NK-92 (cell line): ENCODE data around the gene ADCY5.

Source experiments
- DNase-seq: peaks from one replicate; lab custom pipeline; 2025; ENCODE audit not compliant: unreplicated experiment; lab: John Stamatoyannopoulos, UW

The ADCY5 gene

DNA sequence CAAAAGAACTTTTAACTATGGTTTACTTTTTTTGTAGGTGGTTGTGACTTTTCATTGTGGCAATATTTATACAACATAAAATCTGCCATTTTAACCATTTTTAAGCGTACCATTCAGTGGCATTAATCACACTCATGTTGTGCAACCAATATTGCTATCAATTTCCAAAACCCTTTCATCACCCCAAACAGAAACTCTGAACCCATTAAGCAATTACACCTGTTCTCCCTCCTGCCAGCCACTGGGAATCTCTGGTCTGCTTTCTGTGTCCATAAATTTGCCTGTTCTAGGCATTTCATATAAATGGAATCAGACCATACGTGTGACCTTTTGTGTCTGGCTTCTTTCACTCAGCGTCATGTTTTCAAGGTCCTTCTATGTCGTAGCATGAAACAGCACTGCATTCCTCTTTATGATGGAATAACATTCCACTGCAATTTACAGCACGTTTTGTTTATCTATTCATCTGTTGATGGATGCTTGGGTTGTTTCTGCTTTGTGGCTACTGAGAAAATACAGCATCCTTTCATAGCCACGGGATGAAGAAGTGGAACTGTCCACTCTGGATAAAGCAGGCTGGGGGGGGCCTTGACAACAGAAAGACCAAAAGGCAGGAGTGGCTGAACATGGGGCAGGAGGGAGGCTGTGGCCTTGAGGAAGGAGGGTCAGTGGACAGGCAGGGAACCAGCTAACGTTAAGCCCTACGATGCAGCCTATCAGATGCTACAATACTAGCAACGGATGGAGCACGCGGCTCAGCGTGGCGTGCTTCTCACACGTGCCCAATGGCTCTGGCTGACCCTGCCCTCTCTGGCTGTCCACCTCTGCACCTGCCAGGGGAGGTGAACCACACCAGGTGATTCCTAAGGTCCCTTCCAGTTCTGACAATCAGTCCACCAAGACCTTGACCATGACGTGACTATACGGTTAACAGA lies 136.3 kb downstream of the ADCY5 start:
- DNase-seq: no peak

DNA sequence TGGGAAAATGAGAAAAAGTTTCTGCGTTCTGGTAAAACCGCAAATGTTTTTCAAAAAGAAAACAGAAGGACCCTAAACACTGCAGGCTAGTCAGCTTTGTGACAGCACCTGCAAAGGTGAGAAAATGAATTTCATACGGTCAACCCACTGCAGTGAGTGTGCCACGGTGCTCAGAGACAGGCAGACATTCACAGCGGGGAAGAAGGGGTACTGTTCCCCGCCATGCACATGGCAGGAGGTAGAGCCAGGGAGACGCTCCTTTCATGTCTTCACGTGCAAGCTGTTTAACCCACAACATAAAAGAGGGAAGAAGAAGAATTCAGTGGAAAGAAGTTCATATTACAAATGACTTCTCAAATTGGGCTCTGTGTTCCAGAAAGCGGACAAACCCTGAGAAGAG lies 137.7 kb downstream of the ADCY5 start:
- no peak for DNase-seq

DNA sequence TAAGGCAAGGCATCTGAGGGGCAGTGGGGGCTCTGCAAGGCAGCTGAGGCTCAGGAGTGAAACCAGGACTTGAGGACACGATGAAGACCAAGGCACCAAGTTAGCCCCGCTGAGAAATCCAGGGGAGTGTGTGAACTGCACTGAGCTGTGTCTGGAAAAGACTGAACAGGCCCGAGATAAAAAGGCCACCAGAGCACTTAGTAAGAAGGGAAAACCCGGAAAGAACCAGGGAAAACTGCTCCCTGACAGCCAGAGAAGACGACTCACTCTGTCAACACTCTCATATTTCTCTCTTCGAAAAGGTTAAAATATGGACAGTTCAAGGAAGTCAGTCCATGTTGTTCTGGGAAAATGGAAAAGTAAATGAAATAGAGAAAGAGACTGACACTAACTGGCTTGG lies 138.1 kb downstream of the ADCY5 start:
- no peak for DNase-seq

DNA sequence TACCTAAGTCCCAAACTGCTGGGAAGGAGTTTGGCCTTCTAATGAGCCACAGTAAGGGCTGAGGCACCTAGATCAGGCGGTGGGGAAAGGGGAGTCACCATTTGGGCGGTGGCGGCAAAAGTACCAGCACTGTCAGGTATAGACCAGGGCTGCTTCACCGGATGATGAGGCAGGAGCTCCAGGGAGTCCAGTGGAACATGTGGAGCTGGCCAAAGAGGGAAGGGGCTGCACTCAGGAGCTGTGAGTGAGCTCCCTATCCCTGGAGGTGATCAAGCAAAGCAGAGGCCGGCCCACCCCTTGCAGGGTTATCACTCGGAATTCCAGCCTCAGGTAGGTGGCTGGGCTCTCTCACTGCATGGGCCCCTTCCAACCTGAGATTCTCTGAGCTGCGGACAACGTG lies 138.7 kb downstream of the ADCY5 start:
- DNase-seq: no peak

DNA sequence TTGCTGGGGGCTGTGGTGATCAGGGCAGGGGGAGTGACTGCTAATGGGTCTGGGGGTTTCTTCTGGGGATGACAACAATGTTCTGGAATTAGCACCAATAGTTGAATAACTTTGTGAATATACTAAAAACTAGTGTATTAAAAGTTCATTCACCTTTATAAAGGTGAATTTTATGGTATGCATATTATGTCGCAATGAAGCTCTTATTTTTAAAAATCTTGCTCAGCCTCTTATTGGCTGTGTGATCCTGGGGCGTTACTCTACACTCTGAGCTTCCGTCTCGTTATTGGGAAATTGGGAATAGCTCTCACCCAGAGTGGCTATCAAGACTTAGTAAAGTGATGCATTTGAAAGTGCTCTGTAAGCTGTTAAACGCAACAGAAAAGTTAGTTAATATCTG lies 141.8 kb downstream of the ADCY5 start:
- no peak for DNase-seq

DNA sequence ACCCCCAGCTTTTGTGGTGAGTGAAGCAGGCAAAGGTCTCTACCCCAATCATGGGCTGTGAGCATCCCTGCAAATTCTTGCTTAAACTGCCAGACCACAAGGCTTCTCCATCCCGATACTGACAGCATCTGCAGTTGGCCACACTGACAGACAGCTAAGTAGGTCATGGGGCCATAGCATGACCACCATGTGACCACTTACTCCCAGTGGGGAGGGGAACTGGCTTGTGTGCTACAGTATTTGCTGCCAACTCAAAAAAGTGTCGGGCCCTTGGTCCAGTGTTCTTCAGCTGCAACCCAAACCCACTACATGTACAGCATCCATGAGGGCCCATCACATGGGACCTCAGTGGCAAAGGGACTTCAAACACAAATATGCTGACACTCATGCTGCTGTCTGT lies 143.7 kb downstream of the ADCY5 start:
- no peak for DNase-seq

DNA sequence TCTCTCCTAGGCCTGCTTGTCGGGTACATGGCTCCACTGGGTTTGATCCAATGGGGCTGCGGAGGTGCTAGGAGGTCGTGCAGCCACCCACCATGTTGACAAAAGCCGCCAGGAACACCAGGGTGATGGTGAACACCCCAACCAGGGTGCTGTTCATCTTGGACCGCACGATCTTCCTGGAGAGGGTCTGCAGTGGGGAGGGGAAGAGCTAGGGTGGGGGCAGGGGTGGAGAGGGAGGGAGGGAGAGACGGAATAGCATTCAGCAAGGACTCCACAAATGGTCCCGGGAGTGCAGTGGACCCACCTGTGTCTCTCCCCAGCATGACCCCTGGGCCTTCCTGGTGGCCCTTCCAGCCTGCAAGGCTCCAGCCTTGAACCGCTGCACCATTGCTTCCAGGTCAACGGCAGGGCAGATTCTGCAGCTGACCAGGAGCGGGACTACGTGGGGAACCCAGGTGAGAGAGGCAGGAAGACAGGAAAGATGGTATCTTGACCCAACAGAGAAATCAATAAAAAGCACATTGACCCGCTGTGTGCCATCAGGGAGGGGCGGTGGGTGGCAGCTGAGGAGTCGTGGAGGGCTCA lies 144.8 kb downstream of the ADCY5 start:
- DNase-seq: no peak

DNA sequence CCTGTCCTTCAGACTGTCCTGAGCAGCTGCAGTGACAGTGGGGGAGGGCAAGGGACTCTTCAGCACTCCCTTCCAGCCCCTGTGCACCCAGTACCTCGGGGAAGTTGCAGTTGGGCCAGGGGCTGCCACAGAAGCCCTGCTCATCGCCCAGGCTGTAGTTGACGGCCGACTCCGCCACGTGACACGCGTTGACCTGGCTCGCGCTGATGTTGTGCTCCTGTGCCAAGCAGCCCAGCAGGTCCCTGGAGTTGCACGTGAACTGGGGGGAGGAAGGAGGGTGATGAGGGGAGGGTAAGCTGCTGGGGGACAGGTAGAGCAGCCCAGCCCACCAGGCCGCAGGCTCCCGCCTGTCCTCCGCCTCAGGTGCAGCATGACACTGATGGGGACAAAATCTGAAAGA lies 145.9 kb downstream of the ADCY5 start:
- DNase-seq: no peak

DNA sequence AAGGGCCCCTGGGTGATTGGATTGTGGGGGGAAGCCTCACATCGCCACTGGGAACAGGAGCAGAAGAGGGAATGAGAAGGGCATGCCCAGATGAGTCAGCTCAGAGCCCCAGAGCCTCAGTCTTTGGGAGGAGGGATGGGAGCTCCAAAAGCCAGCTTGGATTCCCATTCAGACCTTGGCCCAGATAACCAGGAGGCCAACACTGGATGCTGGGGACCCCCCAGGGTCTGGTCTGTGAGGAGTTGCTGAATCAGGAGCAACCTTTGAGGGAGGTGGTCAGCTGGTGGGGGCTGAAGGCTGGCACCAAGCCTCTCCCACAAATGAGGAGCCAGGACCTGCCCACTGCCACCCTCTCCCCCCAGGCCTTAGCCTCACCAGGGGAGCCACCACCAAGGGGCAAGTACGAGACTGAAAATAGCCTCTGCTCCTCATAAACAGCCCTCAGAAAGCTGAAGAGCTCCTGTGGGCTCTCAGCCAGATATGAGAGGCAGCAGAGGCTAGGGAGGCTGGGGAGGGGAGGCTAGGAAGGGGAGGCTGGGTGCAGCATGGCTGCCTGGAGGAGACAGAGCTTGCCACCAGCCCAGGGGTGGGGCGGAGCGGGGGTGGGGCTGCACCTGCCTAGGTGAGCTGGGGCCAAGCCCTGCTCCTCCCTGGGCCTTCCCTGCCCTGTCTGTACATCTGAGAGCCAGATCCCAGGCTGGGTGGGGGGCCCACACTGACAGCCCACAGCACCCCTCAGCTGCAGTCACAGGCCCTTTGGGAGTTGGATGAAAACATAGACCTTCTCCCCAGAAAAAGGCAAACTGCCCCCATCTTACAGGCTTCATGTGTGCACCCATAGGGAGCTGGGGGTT lies 147.3 kb downstream of the ADCY5 start:
- no peak for DNase-seq

DNA sequence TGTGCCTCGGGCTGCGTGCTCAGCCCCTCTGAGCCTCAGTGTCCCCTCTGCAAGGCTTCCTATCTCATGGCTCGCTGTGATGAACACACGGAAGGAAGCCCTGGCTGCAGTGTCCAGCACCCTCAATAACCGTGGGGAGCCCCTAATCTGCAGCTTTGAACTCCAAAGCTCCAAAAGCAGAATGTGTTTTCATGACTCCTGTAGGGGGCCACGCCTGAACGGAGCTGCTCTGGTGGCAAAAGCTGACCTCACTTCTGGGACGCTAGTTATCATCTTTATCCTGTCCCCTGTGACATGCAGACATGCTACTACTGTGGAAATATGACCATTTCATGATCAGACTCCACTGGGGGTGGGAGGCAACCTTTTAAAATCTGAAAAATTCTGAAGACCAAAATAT lies 148.3 kb downstream of the ADCY5 start:
- DNase-seq: no peak

DNA sequence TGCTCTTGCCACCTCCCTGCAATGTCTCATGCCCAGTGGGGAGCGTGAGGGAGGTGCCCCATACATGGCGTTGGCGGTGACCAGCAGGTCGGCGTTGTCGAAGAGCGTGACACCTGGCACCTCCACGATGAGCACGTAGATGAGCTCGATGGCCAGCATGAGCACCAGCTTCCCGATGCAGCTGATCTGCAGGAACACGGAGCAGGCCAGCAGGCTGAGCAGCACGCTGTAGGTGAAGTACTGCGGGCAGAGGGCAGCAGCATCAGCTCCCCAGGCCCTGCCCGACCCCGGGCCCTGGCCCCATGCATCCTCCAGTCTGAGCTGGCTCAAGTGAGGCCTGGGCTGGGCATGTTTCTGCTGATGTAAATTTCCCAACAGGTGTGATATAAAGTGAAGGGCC lies 148.8 kb downstream of the ADCY5 start:
- DNase-seq: no peak

DNA sequence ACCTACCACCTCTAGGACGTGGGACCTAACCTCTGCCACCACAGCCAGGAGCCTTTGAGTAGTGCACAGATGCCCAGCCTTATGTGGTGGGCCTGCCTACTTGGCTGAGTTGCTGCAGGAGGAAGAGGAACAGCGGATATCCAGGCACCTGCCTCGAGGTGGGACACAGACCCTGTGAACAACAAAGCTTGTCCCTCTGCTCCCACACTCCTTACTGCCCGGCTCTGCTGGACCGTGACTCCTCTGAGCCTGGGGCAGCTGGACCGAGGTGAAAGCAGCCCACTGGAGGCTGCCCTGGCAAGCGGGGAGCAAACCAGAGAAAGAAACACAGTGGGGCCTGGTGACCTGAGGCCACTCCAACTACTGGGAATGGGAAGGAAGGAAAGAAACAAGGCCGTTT lies 149.3 kb downstream of the ADCY5 start:
- no peak for DNase-seq

DNA sequence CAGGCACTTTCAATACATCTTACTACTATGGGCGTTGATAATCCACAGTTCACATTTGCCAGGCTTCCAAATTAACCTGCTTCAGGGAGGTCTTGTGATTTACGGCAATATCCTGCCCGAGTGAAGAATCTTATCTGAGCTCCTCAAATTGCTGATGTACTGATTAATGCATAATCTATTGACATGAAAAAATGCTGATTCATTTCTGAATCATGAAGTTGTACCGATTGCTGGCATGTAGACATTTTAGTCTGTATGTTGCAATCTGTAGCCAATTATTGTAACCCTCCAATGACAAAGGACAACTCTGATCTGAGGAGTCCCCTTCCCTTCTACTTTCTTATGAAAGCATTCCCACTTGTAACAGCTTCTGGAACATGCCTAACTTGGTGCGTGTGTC lies 150.0 kb downstream of the ADCY5 start:
- DNase-seq: no peak

DNA sequence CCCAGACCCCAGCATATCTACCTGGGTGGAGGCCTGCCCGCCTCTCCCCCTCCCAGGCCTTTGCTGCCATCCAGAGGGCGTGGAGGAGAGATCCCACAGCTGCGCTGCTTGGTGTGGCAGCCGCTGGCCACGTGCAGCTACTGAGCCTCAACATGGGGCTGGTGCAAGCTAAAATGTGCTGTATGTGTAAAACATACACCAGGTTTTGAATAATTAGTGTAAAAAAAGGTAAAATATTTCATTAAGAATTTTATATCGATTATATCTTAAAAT lies 151.3 kb downstream of the ADCY5 start:
- no peak for DNase-seq

DNA sequence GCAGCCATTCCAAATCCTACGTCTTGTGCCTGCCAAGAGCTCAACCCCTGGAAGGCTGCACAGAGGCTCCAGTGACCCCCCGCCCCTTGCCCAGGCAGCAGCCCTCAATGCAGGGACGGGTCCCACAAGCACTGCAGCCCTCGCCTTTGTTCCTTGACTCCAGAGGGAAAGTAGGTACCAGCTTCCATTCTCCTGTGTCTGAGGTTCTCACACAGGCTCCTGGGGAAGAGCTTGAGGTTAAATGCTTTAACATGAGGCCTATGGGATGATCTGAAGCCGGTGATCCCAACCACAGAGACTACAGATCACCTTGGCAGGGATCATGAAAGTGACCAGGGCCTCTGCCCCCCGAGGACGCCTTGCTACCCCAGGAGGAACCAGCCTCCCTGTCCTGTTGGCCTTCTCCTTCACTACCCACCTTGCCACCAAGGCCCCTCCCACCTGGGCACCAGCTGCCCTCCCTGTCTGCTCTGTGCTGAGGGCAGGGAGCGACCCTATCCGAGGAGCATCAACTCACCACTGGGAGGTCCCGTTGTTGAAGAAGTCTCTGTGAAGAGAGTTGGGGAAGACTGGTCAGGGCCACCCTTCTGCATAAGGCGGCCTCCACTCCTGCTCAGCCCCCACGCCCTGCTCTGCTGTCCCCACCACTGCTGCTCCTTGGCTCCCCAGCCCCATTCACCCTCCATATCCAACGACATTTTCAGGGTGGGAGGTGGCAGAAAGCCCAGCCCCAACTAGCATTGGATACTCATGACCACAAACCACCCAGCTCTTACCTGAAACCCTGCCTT lies 151.9 kb downstream of the ADCY5 start:
- DNase-seq: no peak

DNA sequence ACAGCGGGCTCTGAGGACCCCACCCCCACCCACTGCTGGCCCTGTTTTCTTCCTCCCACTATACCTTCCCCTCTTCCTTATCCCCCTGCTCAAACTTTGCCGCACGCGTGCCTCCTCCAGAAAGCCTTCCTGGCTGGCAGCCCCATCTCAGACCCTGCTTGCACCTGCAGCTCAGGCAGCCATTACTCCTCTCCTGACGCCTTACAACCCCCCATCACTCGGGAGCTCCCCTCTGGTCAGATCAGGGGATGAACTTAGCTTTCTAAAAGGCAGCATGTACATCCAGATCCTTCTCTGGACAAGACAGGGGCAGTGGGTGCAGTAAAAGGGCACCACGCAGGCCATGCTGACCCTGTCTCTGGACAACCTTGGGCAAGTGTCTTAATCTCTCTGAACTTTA lies 152.6 kb downstream of the ADCY5 start:
- no peak for DNase-seq

DNA sequence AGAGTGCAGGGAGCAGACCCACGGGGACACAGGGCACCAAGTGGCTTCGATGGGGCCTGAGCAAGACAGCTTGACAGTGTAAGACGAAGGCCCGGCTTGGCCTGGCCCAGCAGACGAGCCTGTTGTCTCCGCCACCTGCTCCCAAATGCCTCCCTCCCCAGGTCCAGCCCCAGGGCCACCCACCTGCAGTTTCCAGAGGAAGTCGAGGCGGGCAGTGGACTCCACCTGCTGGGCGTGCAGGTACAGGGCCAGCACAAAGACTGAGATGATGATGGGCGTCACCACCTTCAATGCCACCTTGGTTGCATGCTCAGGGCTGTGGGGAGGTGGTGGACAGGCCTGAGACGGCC lies 153.0 kb downstream of the ADCY5 start:
- DNase-seq: no peak

DNA sequence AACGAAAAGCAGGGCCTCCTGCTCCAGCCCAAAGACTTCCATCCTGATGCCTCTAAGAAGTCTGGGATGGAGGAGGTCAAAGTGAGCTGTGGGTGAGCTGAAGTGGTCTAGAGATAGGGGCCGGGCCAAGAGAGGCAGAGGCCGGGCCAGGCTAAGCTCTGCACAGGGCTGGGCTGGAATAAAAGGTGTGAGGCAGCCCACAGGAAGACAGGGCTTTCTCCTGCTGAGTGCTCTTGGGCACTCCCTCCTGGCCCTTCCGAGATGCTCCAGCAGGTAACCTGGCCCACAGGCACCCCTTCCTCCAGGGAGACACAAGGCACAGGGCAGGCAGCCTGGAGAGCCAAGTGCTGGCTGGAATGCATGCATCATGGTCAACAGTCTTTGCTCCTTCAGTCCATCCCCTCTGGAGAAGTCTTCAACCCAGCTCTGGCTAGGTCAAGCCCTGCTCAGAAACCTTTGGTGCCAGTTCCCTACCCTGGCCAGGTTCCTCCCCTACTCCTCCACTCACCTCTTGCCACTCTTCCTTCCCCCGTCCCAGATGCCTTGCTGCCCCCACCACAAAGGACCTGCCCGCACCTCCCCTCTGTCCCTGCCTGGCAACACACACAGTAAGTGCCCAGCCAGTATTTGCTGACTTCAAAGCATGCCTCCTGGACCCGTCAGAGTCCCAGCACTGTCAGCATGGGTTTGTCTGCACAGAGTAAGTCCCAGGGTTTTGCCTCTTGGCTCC lies 153.6 kb downstream of the ADCY5 start:
- DNase-seq: no peak

DNA sequence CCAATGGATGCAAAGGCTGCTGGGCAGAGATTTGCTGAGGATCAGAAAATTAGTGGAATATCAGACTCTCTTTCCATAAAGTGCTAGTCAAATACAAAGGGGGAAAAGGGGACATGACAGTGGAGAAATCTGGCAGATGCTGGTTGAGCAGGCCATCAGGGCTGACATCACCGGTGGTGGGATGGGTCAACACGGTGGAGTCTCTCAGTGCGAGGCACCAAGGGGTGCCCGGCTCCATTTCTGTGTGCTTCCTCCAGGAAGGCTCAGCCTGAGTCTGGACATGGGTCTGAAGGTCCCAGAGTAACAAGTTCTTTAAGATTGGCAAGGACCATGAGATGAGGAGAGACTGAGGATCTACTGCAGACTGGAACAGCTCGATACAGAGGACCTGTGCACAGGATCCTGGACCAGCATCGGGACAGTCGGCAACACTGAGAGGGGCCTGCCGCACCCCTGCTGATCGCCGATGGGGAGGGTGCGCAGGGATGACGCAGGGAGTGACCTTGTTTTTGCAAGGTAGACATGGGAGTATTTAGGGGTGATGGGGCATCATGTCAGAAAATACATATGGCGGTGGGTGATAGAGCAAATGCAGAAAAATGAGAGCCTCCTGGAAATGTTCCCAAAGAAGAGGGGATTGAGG lies 154.5 kb downstream of the ADCY5 start:
- DNase-seq: no peak
